Activated T-helper 2 cell treated with anti-CD3 and anti-CD28 coated beads, Interferon-gamma antibody, Interleukin-2, Interleukin-4, amounts not matched to agents 10 μg/mL and 5 μg/mL and 100 μg/mL, durations not matched to agents 14 hours and 24 hours and 36 hours (primary cell): ENCODE data around the gene UBE2J2. TPM values are rescaled to one million over a fixed set of nuclear protein-coding genes. Genes with fewer than 3 reads are reported as not detected.

Experiments used
- DNase-seq: peaks from one replicate; pipeline ENCODE4 v3.0.0; 2021; ENCODE audit warnings: low spot score
- H3K27ac Mint-ChIP-seq: one replicate; pipeline ENCODE4 v1.8.0; 2021; ENCODE audit warnings: mixed read lengths
- H3K27me3 Mint-ChIP-seq: one replicate; pipeline ENCODE4 v1.8.0; 2021; ENCODE audit warnings: low read depth, mixed read lengths
- H3K36me3 Mint-ChIP-seq: one replicate; pipeline ENCODE4 v1.8.0; 2021; ENCODE audit warnings: low read depth, mixed read lengths
- H3K4me1 Mint-ChIP-seq: one replicate; pipeline ENCODE4 v1.8.0; 2021; ENCODE audit warnings: low read depth, mixed read lengths
- H3K4me3 Mint-ChIP-seq: one replicate; pipeline ENCODE4 v1.8.0; 2021; ENCODE audit warnings: low read depth, mild to moderate bottlenecking, moderate library complexity, mixed read lengths
- H3K9me3 Mint-ChIP-seq: one replicate; pipeline ENCODE4 v1.8.0; 2021; ENCODE audit warnings: mixed read lengths
- intact Hi-C: fragments of 100-400 bp; cut with micrococcal nuclease; formaldehyde crosslinking; loops from one replicate; pipeline ENCODE4 v1.15.1; 2023
- total RNA-seq: library from RNA; stranded (reverse); gene quantifications from 2 replicates; pipeline ENCODE4 v1.2.3, GENCODE V29; 2022

Gene UBE2J2
- total RNA-seq, 1 donor from 2014 or later, result 81.0 TPM

DNA sequence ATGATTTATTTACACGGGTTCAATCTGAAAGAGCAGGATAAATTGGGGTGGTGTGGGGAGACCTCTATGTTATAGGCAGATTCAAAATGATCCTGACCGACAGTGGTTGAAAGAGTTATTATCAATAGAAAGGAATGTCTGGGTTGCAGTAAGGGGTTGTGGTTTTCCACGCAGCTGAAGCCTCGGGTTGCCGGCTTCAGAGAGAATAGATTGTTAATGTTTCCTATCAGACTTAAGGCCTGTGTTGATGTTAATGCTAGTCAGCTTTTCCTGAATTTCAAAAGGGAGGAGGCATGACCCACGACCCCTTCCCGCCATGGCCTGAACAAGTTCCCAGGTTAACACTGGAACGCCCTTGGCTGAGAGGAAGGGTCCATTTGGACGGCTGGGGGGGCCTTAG is 2.2 kb upstream of the UBE2J2 start:
- DNase-seq, result no peak
- Mint-ChIP-seq H3K4me3 (peak overlapping the region; percentile 1), H3K27ac (no peak overlapping the region), H3K9me3 (no peaks in the 10 kb centered on the region), H3K27me3 (no peaks in the 10 kb centered on the region), H3K4me1 (peaks cover 18% of the 10 kb centered on the region), H3K36me3 (peaks cover 16% of the 10 kb centered on the region)
- intact Hi-C loops, result loop anchor here (10.0 kb wide), 1 partner anchor 161 kb away; the partner anchor contains the start of gene C1orf159

- intact Hi-C loops, result loop anchor here (5.0 to 10.0 kb wide), 2 partner anchors 43 to 160 kb away; partner anchors contain the start of genes B3GALT6, C1orf159 and SDF4
- DNase-seq, result no peak
- H3K4me1 Mint-ChIP-seq, result peaks cover 27% of the 10 kb centered on the region
- H3K27ac Mint-ChIP-seq, result no peak overlapping the region
- H3K4me3 Mint-ChIP-seq, result peak overlapping the region; percentile 74
- H3K27me3 Mint-ChIP-seq, result no peaks in the 10 kb centered on the region
- peaks cover 25% of the 10 kb centered on the region for H3K36me3 Mint-ChIP-seq
- H3K9me3 Mint-ChIP-seq, result no peaks in the 10 kb centered on the region
These were observed 1.3 kb upstream of the UBE2J2 start for GRCh38 chr1:1274931-1275431.

DNA sequence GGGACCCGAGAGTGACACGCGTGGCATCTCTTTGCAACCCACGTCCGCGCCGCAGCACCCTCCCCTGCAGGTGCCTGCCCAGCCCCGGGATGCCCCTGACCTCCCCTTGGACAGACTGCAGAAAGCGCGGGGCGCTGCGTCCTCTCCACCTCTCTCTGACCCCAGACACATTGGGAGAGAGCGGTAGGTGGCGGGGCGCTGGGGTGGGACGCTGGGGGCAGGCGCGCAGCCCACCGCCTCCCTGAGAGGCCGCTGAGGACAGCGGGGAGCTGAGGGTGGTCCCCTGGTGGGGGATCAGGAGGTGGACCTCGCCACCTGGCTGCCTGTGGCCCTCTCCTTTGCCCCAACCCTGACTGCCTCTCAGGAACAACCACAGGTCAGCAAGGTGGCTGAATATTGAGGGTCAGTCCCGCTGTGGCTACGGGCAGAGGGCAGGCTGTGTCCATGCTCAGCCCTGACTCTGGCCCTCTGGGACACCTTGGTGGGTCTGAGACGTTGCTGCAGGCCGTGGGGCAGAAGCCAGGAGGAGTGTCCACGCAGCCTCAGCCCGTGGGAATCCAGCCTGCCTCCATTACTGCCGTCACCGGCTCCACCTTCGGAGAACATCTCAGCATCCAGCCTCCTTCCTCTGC is 761 bp upstream of the UBE2J2 start:
- DNase-seq, result no peak
- H3K27me3 Mint-ChIP-seq, result no peaks in the 10 kb centered on the region
- H3K4me1 Mint-ChIP-seq, result peaks cover 29% of the 10 kb centered on the region
- peaks cover 29% of the 10 kb centered on the region for H3K36me3 Mint-ChIP-seq
- intact Hi-C loops, result loop anchor here (5.0 to 10.0 kb wide), 2 partner anchors 42 to 160 kb away; partner anchors contain the start of genes B3GALT6, C1orf159 and SDF4
- H3K4me3 Mint-ChIP-seq, result peak overlapping the region; percentile 74
- no peak overlapping the region for H3K27ac Mint-ChIP-seq
- H3K9me3 Mint-ChIP-seq, result no peaks in the 10 kb centered on the region

GRCh38 chr1:1273209-1273511 is 494 bp downstream of the UBE2J2 start:
- Mint-ChIP-seq H3K27me3 (no peaks in the 10 kb centered on the region), H3K4me3 (peak overlapping the region; percentile 81), H3K27ac (peak overlapping the region; percentile 69), H3K9me3 (no peaks in the 10 kb centered on the region), H3K36me3 (peaks cover 33% of the 10 kb centered on the region), H3K4me1 (peaks cover 29% of the 10 kb centered on the region)
- no peak for DNase-seq
- intact Hi-C loops, result loop anchor here (2.0 to 10.0 kb wide), 3 partner anchors 41 to 158 kb away; partner anchors contain the start of genes B3GALT6, C1orf159 and SDF4

GRCh38 chr1:1272341-1273208 is 1.1 kb downstream of the UBE2J2 start:
- H3K36me3 Mint-ChIP-seq, result peaks cover 36% of the 10 kb centered on the region
- peaks cover 29% of the 10 kb centered on the region for H3K4me1 Mint-ChIP-seq
- H3K9me3 Mint-ChIP-seq, result no peaks in the 10 kb centered on the region
- DNase-seq, result no peak
- H3K27me3 Mint-ChIP-seq, result no peaks in the 10 kb centered on the region
- H3K4me3 Mint-ChIP-seq, result peak overlapping the region; percentile 81
- intact Hi-C loops, result loop anchor here (2.0 to 10.0 kb wide), 3 partner anchors 40 to 158 kb away; partner anchors contain the start of genes B3GALT6, C1orf159 and SDF4
- H3K27ac Mint-ChIP-seq, result peak overlapping the region; percentile 69

- H3K4me3 Mint-ChIP-seq, result peak overlapping the region; percentile 71
- H3K27ac Mint-ChIP-seq, result peak overlapping the region; percentile 9
- intact Hi-C loops, result loop anchor here (5.0 to 10.0 kb wide), 2 partner anchors 39 to 156 kb away; partner anchors contain the start of genes B3GALT6, C1orf159 and SDF4
- DNase-seq, result no peak
- peaks cover 29% of the 10 kb centered on the region for H3K4me1 Mint-ChIP-seq
- H3K9me3 Mint-ChIP-seq, result no peaks in the 10 kb centered on the region
- peaks cover 44% of the 10 kb centered on the region for H3K36me3 Mint-ChIP-seq
- H3K27me3 Mint-ChIP-seq, result no peaks in the 10 kb centered on the region
These were observed 2.8 kb downstream of the UBE2J2 start for GRCh38 chr1:1270813-1271212.

- intact Hi-C loops, result no loop called here
- no peak for DNase-seq
- peaks cover 27% of the 10 kb centered on the region for H3K4me1 Mint-ChIP-seq
These were observed 5.4 kb downstream of the UBE2J2 start for GRCh38 chr1:1268284-1268682.

GRCh38 chr1:1267488-1268283 is 6.0 kb downstream of the UBE2J2 start:
- Mint-ChIP-seq H3K4me3 (no peak overlapping the region), H3K27ac (no peak overlapping the region), H3K4me1 (peaks cover 26% of the 10 kb centered on the region), H3K9me3 (no peaks in the 10 kb centered on the region), H3K36me3 (peaks cover 57% of the 10 kb centered on the region), H3K27me3 (no peaks in the 10 kb centered on the region)
- DNase-seq, result no peak
- intact Hi-C loops, result no loop called here

More at GRCh38 chr1:1268284-1268682, 5.4 kb downstream of the UBE2J2 start:
- no peaks in the 10 kb centered on the region for H3K27me3 Mint-ChIP-seq
- H3K36me3 Mint-ChIP-seq, result peaks cover 56% of the 10 kb centered on the region
- H3K27ac Mint-ChIP-seq, result no peak overlapping the region
- no peaks in the 10 kb centered on the region for H3K9me3 Mint-ChIP-seq
- no peak overlapping the region for H3K4me3 Mint-ChIP-seq

GRCh38 chr1:1264868-1265272 is 8.8 kb downstream of the UBE2J2 start:
- Mint-ChIP-seq H3K27me3 (no peaks in the 10 kb centered on the region), H3K27ac (no peak overlapping the region), H3K9me3 (no peaks in the 10 kb centered on the region), H3K36me3 (peaks cover 55% of the 10 kb centered on the region), H3K4me1 (peaks cover 3% of the 10 kb centered on the region), H3K4me3 (no peak overlapping the region)
- intact Hi-C loops, result no loop called here
- no peak for DNase-seq

- Mint-ChIP-seq H3K4me1 (peaks cover 1% of the 10 kb centered on the region), H3K27me3 (no peaks in the 10 kb centered on the region), H3K4me3 (no peak overlapping the region), H3K36me3 (peaks cover 59% of the 10 kb centered on the region), H3K9me3 (no peaks in the 10 kb centered on the region), H3K27ac (no peak overlapping the region)
- intact Hi-C loops, result no loop called here
- DNase-seq, result no peak
These were observed 9.6 kb downstream of the UBE2J2 start for GRCh38 chr1:1264026-1264425.

- Mint-ChIP-seq H3K4me3 (no peak overlapping the region), H3K36me3 (peaks cover 58% of the 10 kb centered on the region), H3K27me3 (no peaks in the 10 kb centered on the region), H3K27ac (no peak overlapping the region), H3K4me1 (peaks cover 1% of the 10 kb centered on the region), H3K9me3 (no peaks in the 10 kb centered on the region)
- no peak for DNase-seq
- intact Hi-C loops, result no loop called here
These were observed 10.9 kb downstream of the UBE2J2 start for GRCh38 chr1:1262758-1263157.

DNA sequence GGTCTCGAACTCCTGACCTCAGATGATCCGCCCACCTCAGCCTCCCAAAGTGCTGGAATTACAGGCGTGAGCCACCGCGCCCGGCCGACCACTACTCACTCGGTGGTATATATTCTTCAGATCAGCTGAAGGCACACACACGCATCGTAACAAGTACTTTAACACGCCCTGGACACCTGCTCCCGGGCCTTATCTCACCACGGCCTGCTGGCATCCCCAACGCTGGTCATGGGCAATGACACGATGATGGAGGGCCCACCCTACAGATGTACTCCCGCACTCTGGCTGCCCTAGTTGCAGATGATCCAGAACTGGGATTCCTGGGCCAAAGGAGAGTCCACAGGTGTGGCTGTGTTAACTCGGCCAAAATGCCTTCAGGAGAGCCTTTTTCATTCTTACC is 11.6 kb downstream of the UBE2J2 start:
- no peak overlapping the region for H3K27ac Mint-ChIP-seq
- no peaks in the 10 kb centered on the region for H3K9me3 Mint-ChIP-seq

More for the DNA sequence above, 11.6 kb downstream of the UBE2J2 start:
- H3K4me1 Mint-ChIP-seq, result peaks cover 1% of the 10 kb centered on the region
- peaks cover 58% of the 10 kb centered on the region for H3K36me3 Mint-ChIP-seq
- H3K27me3 Mint-ChIP-seq, result no peaks in the 10 kb centered on the region
- intact Hi-C loops, result no loop called here
- no peak overlapping the region for H3K4me3 Mint-ChIP-seq
- DNase-seq, result no peak
